HG02885 (cell line): ENCODE results near the gene KCNG2.

Experiments used
- ATAC-seq: cut with Tn5 transposase; IDR thresholded peaks from one replicate; pipeline ENCODE4 v1.9.1; 2021; ENCODE audit warnings: mild to moderate bottlenecking; ENCODE audit not compliant: unreplicated experiment, poor library complexity

Gene KCNG2

GRCh38 chr18:79782566-79783308 lies 15.0 kb upstream of the KCNG2 start:
- no peak for ATAC-seq

- ATAC-seq: no peak
These were observed 13.4 kb upstream of the KCNG2 start for GRCh38 chr18:79784071-79784913.

GRCh38 chr18:79784965-79785770 lies 12.6 kb upstream of the KCNG2 start:
- ATAC-seq: no peak

- ATAC-seq: no peak
These were observed 11.9 kb upstream of the KCNG2 start for GRCh38 chr18:79785831-79786230.

GRCh38 chr18:79786304-79786703 lies 11.4 kb upstream of the KCNG2 start:
- ATAC-seq: no peak

GRCh38 chr18:79786786-79787526 lies 10.8 kb upstream of the KCNG2 start:
- no peak for ATAC-seq

- ATAC-seq: no peak
These were observed 10.2 kb upstream of the KCNG2 start for GRCh38 chr18:79787527-79787864.

GRCh38 chr18:79787865-79788733 lies 9.6 kb upstream of the KCNG2 start:
- ATAC-seq: no peak

- ATAC-seq: no peak
These were observed 9.0 kb upstream of the KCNG2 start for GRCh38 chr18:79788734-79789085.

GRCh38 chr18:79789091-79789891 lies 8.4 kb upstream of the KCNG2 start:
- no peak for ATAC-seq

- ATAC-seq: no peak
These were observed 7.5 kb upstream of the KCNG2 start for GRCh38 chr18:79789901-79790890.

GRCh38 chr18:79790996-79791972 lies 6.5 kb upstream of the KCNG2 start:
- ATAC-seq: no peak

GRCh38 chr18:79792096-79792987 lies 5.4 kb upstream of the KCNG2 start:
- ATAC-seq: peak; percentile 11

- peak; percentile 66 for ATAC-seq
These were observed 4.8 kb upstream of the KCNG2 start for GRCh38 chr18:79792988-79793355.

GRCh38 chr18:79794846-79795245 lies 2.9 kb upstream of the KCNG2 start:
- ATAC-seq: no peak
